ENCODE measurements around the gene ATXN2.

Gene ATXN2

GRCh38 chr12:111435661-111436201 is 163.4 kb downstream of the ATXN2 start:
- DNase-seq, result peak in 1 of 5 experiments; percentile 65

DNA sequence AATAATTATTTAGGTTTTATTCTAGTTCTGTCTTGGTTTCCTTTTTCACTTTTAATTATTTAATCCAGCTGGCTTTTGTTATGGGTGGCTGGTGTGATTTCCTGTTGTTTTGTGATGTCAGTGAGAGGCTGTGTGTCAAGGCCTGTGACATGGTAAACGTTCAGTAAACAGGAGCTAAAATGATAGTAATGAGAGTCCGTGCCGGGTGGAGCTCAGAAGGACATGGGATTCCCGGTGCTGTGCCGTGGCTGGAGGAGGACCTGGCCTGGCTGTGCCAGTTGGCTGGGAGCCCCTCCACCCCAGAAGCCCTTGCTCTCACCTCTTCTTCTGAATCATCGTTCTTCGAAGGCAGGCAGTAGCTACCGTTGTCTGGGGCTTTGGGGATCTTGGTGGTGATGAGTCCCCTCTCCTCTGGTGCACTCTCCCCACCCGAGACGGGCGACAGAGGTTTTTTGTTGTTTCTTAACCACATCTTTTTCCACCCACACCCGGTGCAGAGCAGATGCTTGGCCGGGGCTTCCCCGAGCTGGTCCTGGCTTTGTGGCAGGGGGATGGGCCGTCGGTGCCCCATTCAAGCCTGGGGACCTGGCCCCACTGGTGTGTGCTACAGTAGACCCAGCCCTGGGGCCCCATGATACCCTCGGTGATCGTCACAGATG is 164.3 kb downstream of the ATXN2 start:
- DNase-seq, result peak; percentile 53 to 97 (median 78)

- DNase-seq, result no peak
These were observed 165.1 kb downstream of the ATXN2 start for GRCh38 chr12:111434049-111434448.

- DNase-seq, result no peak
These were observed 167.3 kb downstream of the ATXN2 start for GRCh38 chr12:111431772-111432171.

- peak; percentile 46 to 81 (median 64) for DNase-seq
These were observed 168.4 kb downstream of the ATXN2 start for GRCh38 chr12:111430433-111431353.

GRCh38 chr12:111429828-111430432 is 169.2 kb downstream of the ATXN2 start:
- DNase-seq, result peak; percentile 43 to 88 (median 75)

DNA sequence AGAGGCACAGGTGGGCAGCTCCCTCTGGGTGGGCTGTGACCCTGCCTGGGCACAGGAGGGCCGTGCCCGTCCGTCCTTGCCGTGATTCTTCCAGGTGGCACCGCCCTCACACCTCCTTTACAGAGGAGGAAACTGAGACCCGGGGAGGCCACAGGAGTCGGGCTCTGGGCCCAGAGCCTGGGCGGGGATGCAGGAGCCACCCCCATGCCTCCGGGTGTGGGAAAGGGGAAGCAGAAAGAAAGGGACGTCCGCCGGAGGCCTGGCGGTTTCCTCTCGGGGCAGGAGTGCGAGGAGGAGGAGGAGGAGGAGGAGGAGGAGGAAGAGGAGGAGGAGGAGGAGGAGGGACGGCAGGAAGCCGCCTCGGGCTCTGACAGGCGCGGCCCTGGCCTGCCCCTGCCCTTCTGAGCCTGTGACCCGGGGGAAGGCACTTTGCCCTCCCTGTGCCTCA is 170.4 kb downstream of the ATXN2 start:
- DNase-seq, result no peak

GRCh38 chr12:111428081-111428727 is 170.9 kb downstream of the ATXN2 start:
- no peak for DNase-seq

- no peak for DNase-seq
These were observed 171.6 kb downstream of the ATXN2 start for GRCh38 chr12:111427417-111428074.

- peak in 2 of 5 experiments; percentile 52 to 55 for DNase-seq
These were observed 172.6 kb downstream of the ATXN2 start for GRCh38 chr12:111426344-111427185.

GRCh38 chr12:111425655-111426054 is 173.5 kb downstream of the ATXN2 start:
- DNase-seq, result no peak

GRCh38 chr12:111424793-111425251 is 174.3 kb downstream of the ATXN2 start:
- no peak for DNase-seq

DNA sequence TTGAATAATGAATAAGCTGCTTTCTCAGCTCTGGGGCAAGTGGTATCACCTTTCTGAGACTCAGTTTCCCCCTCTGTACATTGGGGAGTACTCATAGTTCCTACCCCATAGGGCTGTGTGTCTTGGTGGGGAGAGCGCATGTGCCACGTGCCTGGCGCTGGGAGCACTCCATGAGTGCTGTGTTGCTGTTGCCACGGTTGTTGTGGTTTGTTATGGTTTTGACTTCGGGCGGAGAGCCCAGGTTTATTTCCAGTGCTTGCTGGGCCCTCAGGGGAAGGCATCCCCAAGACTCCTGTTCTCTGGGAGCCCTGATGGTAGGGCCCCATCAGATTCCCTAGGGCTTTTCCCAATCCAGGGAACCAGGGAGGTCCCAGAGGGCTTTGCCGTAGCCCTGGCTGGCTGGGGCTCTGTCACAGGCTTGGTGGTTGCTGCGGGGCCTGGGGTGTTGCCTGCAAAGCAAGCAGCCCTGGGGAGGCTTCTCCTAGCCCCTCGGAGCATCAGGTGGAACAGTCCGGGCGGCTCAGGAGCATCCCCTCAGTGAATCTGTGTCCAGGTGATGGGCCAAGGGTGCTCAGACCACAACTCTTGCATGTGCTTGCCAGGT is 174.8 kb downstream of the ATXN2 start:
- no peak for DNase-seq

DNA sequence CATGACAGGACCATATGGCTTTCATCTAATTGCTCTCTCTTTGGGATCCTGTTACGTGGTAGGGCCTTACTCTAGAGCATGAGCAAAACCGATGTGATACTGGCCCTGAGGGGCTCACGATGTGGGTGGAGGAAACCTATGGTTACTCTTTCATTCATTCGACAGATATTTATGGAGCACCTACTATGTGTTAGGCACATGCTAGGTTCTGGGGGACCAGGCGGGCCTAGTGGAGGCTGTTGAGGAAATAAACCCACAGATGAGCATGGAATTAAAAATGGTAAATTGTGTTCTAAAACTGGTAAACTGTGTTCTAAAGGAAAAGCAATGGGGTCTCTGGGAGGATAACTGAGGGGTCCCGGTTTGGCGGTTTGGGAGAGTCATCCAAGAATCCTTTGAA is 178.6 kb downstream of the ATXN2 start:
- DNase-seq, result no peak

DNA sequence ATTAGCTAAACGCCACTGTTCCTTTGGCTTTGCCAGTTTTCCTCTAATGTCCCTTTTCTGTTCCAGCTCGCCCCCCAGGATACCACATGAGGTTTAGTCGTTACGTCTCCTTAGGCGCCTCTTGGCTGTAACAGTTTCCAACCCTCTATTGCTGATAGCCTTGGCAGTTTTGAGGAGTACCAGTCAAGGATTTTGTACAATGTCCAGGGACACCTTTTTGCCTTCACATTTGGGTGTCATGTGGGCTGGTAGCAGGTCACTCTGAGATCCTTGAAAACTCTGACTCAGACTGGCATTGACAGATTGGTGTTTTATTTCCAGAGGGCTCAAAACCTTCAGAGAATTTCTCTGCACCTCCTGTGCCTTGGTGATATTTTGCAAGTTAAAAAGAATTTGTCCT is 179.3 kb downstream of the ATXN2 start:
- no peak for DNase-seq

- no peak for DNase-seq
These were observed 180.6 kb downstream of the ATXN2 start for GRCh38 chr12:111418594-111418880.

DNA sequence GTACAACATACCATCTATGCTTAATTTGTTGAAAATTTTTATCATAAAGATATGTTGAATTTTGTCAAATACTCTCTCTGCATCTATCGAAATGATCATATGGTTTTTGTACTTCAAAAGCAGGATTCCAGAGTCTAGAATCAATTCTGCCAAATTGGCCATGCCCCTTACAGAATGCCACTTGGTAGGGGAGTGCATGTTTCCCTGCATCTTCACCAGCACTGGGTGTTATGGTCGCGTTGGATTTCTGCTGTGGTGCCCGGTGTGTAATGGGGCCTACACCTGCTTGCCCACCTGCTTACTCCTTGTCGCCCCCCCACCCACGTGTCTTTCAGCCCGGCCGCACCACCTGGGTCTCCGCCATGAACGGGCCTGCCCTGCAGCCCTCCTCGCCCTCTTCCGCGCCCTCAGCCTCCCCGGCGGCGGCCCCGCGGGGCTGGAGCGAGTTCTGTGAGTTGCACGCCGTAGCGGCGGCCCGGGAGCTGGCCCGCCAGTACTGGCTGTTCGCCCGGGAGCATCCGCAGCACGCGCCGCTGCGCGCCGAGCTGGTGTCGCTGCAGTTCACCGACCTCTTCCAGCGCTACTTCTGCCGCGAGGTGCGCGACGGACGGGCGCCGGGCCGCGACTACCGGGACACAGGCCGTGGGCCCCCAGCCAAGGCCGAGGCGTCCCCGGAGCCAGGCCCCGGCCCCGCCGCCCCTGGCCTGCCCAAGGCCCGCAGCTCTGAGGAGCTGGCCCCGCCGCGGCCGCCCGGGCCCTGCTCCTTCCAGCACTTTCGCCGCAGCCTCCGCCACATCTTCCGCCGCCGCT is 181.1 kb downstream of the ATXN2 start:
- no peak for DNase-seq

DNA sequence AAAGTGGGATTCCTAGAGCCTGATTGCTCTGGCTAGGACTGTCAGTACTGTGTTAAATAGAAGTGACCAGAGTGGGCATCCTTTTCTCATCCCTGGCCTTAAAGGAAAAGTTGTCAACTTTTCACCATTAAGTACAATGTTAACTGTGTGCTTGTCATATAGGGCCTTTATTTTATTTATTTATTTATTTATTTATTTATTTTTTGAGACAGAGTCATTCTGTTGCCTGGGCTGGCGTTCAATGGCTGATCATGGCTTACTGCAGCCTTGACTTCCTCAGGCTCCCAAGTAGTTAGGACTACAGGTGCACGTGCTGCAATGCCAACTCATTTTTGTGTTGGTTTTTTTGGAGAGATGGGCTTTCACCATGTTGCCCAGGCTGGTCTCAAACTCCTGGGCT is 181.8 kb downstream of the ATXN2 start:
- no peak for DNase-seq

DNA sequence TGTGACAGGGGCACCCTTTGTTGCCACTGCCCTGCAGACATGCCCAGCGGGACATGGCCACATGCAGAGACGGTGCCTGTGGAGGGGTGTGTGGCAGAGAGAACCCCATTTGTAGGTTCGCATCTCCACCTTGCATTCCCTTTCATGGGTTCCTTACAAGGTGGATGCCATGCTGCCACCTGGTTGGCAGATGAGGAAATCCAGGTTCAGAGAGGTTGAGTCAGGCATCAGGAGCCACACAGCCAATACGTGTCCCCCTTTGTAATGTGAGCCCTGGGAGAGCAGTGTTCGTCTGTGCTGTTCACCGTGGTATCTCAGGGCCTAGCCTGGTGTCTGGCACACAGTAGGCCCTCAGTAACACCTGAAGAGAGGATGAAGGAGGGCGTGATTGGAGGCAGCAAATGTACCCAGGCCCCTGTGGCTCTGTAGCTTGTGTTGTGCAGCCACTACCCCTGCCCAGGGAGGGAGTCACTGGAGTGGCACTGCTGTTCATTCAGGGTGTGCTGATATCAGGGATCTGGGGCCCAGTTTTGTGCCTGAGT is 184.3 kb downstream of the ATXN2 start:
- DNase-seq, result no peak

All from T-helper 2 cell (primary cell).